Measurements from ENCODE around the gene HDAC4.
A peak's percentile ranks its signal among the peaks of the same experiment; 100 is the strongest.

HDAC4 gene

GRCh38 chr2:239249776-239250175 is 151.0 kb downstream of the HDAC4 start:
- Histone ChIP-seq H3K9me3 (no peaks in the 10 kb centered on the region), H3K36me3 (peaks cover 36% of the 10 kb centered on the region), H3K4me3 (ENCODE audit: low read depth in 1 of 2, low read length in 1 of 2) (no peak overlapping the region), H3K27me3 (no peaks in the 10 kb centered on the region), H3K4me1 (ENCODE audit: control insufficient read depth in 1 of 2, insufficient read depth in 1 of 2, low read depth in 1 of 2, low read length in 1 of 2) (peaks cover 68 to 74% of the 10 kb centered on the region in 2 experiments), H3K27ac (peak overlapping the region; percentile 53)
- no peak for TF ChIP-seq CTCF (IDR thresholded peaks at IDR 0.05)

- H3K4me1 ChIP-seq (ENCODE audit: control insufficient read depth in 1 of 2, insufficient read depth in 1 of 2, low read depth in 1 of 2, low read length in 1 of 2), result peaks cover 60 to 68% of the 10 kb centered on the region in 2 experiments
- H3K27me3 ChIP-seq, result no peaks in the 10 kb centered on the region
- TF ChIP-seq CTCF (IDR thresholded peaks at IDR 0.05), result no peak
- no peak overlapping the region for H3K27ac ChIP-seq
- peaks cover 36% of the 10 kb centered on the region for H3K36me3 ChIP-seq
- no peaks in the 10 kb centered on the region for H3K9me3 ChIP-seq
- H3K4me3 ChIP-seq (ENCODE audit: low read depth in 1 of 2, low read length in 1 of 2), result no peak overlapping the region
These were observed 151.8 kb downstream of the HDAC4 start for GRCh38 chr2:239249048-239249447.

GRCh38 chr2:239247401-239248245 is 153.2 kb downstream of the HDAC4 start:
- Histone ChIP-seq H3K27me3 (no peaks in the 10 kb centered on the region), H3K4me3 (ENCODE audit: low read depth in 1 of 2, low read length in 1 of 2) (no peak overlapping the region)

GRCh38 chr2:239246723-239247122 is 154.1 kb downstream of the HDAC4 start:
- peaks cover 56 to 65% of the 10 kb centered on the region in 2 experiments for H3K4me1 ChIP-seq (ENCODE audit: control insufficient read depth in 1 of 2, insufficient read depth in 1 of 2, low read depth in 1 of 2, low read length in 1 of 2)
- TF ChIP-seq CTCF (IDR thresholded peaks at IDR 0.05), result no peak
- no peaks in the 10 kb centered on the region for H3K9me3 ChIP-seq
- peaks cover 36% of the 10 kb centered on the region for H3K36me3 ChIP-seq
- no peaks in the 10 kb centered on the region for H3K27me3 ChIP-seq
- H3K27ac ChIP-seq, result peak overlapping the region; percentile 36
- H3K4me3 ChIP-seq (ENCODE audit: low read depth in 1 of 2, low read length in 1 of 2), result no peak overlapping the region

More at GRCh38 chr2:239247401-239248245, 153.2 kb downstream of the HDAC4 start:
- no peak overlapping the region for H3K27ac ChIP-seq
- peaks cover 56 to 65% of the 10 kb centered on the region in 2 experiments for H3K4me1 ChIP-seq (ENCODE audit: control insufficient read depth in 1 of 2, insufficient read depth in 1 of 2, low read depth in 1 of 2, low read length in 1 of 2)
- no peaks in the 10 kb centered on the region for H3K9me3 ChIP-seq
- no peak for TF ChIP-seq CTCF (IDR thresholded peaks at IDR 0.05)
- H3K36me3 ChIP-seq, result peaks cover 36% of the 10 kb centered on the region

GRCh38 chr2:239245872-239246721 is 154.7 kb downstream of the HDAC4 start:
- Histone ChIP-seq H3K4me3 (ENCODE audit: low read depth in 1 of 2, low read length in 1 of 2) (no peak overlapping the region), H3K36me3 (peaks cover 36% of the 10 kb centered on the region), H3K27me3 (no peaks in the 10 kb centered on the region), H3K4me1 (ENCODE audit: control insufficient read depth in 1 of 2, insufficient read depth in 1 of 2, low read depth in 1 of 2, low read length in 1 of 2) (peaks cover 56 to 65% of the 10 kb centered on the region in 2 experiments), H3K27ac (peak overlapping the region; percentile 36), H3K9me3 (no peaks in the 10 kb centered on the region)
- no peak for TF ChIP-seq CTCF (IDR thresholded peaks at IDR 0.05)
